Cardiac fibroblast (primary cell): Measurements from ENCODE around the gene STARD3NL.
"Not testable (repeated sequence)": the region's sequence is repeated elsewhere in the genome, so short reads cannot be mapped to it uniquely, and the experiment has no call there.

Experiments
- DNase-seq, 2 donors: peaks; one replicate each; pipeline versions ENCODE4 v3.0.0 to v3.0.0-alpha.2; 2010; ENCODE audit warnings: low read depth in 2 of 2
- H3K4me3 ChIP-seq, 2 donors: replicated peaks in 1 of 2; 1 replicate in 1 of 2; 2 replicates in 1 of 2; pipeline ENCODE4 v1.5.1; 2011; ENCODE audit warnings: low read depth in 2 of 2, low read length in 2 of 2, mild to moderate bottlenecking in 2 of 2, moderate library complexity in 1 of 2
- TF ChIP-seq, protein P1 (sequence below): IDR thresholded peaks from one replicate; pipeline ENCODE4 v1.5.1; 2011; ENCODE audit warnings: low read depth, mild to moderate bottlenecking, low read length, inconsistent platforms

The STARD3NL gene

GRCh38 chr7:38168890-38169570 lies 9.0 kb upstream of the STARD3NL start:
- peak in 1 of 2 donors; percentile 10 for DNase-seq
- TF ChIP-seq, protein P1, sequence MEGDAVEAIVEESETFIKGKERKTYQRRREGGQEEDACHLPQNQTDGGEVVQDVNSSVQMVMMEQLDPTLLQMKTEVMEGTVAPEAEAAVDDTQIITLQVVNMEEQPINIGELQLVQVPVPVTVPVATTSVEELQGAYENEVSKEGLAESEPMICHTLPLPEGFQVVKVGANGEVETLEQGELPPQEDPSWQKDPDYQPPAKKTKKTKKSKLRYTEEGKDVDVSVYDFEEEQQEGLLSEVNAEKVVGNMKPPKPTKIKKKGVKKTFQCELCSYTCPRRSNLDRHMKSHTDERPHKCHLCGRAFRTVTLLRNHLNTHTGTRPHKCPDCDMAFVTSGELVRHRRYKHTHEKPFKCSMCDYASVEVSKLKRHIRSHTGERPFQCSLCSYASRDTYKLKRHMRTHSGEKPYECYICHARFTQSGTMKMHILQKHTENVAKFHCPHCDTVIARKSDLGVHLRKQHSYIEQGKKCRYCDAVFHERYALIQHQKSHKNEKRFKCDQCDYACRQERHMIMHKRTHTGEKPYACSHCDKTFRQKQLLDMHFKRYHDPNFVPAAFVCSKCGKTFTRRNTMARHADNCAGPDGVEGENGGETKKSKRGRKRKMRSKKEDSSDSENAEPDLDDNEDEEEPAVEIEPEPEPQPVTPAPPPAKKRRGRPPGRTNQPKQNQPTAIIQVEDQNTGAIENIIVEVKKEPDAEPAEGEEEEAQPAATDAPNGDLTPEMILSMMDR, result no peak
- H3K4me3 ChIP-seq, result no peak overlapping the region

- DNase-seq, result peak; percentile 63 to 71
- TF ChIP-seq, protein P1, result no peak
- no peak overlapping the region for H3K4me3 ChIP-seq
These were observed 8.2 kb upstream of the STARD3NL start for GRCh38 chr7:38169847-38170246.

- DNase-seq, result no peak
- H3K4me3 ChIP-seq, result no peak overlapping the region
- TF ChIP-seq, protein P1, result no peak
These were observed 6.2 kb upstream of the STARD3NL start for GRCh38 chr7:38171623-38172391.

- not testable (repeated sequence) for H3K4me3 ChIP-seq, DNase-seq
These were observed 2.5 kb upstream of the STARD3NL start for GRCh38 chr7:38175547-38175946.

DNA sequence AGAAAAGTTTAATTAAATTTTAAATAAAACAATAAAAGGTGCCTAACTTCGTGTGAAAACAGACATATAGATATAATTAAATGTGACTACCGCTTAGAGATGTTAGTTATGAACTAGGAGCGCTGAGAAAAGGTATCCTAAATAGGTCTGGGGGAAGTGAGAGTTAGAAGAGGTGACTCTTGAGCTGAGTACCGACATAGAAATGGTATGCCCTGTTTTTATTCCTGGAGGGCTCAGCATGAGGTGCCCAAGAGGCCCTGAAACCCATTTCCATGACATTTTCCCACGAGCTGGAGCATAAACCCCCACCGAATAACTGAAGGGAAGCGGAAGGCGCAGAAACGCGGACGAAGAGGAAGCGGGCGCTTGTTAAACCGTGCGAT lies 433 bp upstream of the STARD3NL start:
- peak overlapping the region; percentile 81 to 88 for H3K4me3 ChIP-seq
- TF ChIP-seq, protein P1, result no peak
- DNase-seq, result no peak

GRCh38 chr7:38178695-38179344 lies 775 bp downstream of the STARD3NL start:
- H3K4me3 ChIP-seq, result peak overlapping the region; percentile 81 to 88
- peak; percentile 60 to 65 for DNase-seq
- TF ChIP-seq, protein P1, result no peak

- peak; percentile 19 to 41 for DNase-seq
- peak overlapping the region in 1 of 2 donors; percentile 81 for H3K4me3 ChIP-seq
- TF ChIP-seq, protein P1, result no peak
These were observed 1.8 kb downstream of the STARD3NL start for GRCh38 chr7:38179776-38180226.
